Mesothelial cell of epicardium (in vitro differentiated cells): ENCODE measurements around the gene CITED2. TPM values are rescaled to one million over a fixed set of nuclear protein-coding genes. Genes with fewer than 3 reads are reported as not detected.

Experiments used
- DNase-seq, 2 experiments: peaks; one replicate each; pipeline ENCODE4 v3.0.0; 2021; ENCODE audit warnings: low spot score in 2 of 2; ENCODE audit not compliant: unreplicated experiment in 2 of 2
- H3K27ac Mint-ChIP-seq: 2 replicates; pipeline ENCODE4 v1.8.0; 2021; ENCODE audit warnings: mixed read lengths
- H3K27me3 Mint-ChIP-seq: 2 replicates; pipeline ENCODE4 v1.8.0; 2021; ENCODE audit warnings: low read depth, mixed read lengths
- H3K36me3 Mint-ChIP-seq: 2 replicates; pipeline ENCODE4 v1.8.0; 2021; ENCODE audit warnings: mixed read lengths
- H3K4me1 Mint-ChIP-seq: 2 replicates; pipeline ENCODE4 v1.8.0; 2021; ENCODE audit warnings: mixed read lengths
- H3K4me3 Mint-ChIP-seq: 2 replicates; pipeline ENCODE4 v1.8.0; 2021; ENCODE audit warnings: mild to moderate bottlenecking, moderate library complexity, mixed read lengths
- H3K9me3 Mint-ChIP-seq: 2 replicates; pipeline ENCODE4 v1.8.0; 2021; ENCODE audit warnings: mixed read lengths
- CTCF ChIP-seq: fragments of 200-600 bp; sonication (generic); IDR thresholded peaks from one replicate; pipeline ENCODE4 v1.5.0; 2021; ENCODE audit warnings: antibody characterized with exemption; ENCODE audit not compliant: unreplicated experiment
- total RNA-seq: library from RNA; stranded (reverse); gene quantifications from 3 replicates; pipeline ENCODE4 v1.2.1, GENCODE V29; 2021

CITED2 gene
- total RNA-seq, 1 donor from 2014 or later, result 85.0 TPM

- no peak for DNase-seq
- H3K36me3 Mint-ChIP-seq, result no peaks in the 10 kb centered on the region
- no peak for TF ChIP-seq CTCF
- no peaks in the 10 kb centered on the region for H3K4me1 Mint-ChIP-seq
- H3K9me3 Mint-ChIP-seq, result peaks cover 6% of the 10 kb centered on the region
- no peak overlapping the region for H3K4me3 Mint-ChIP-seq
- no peaks in the 10 kb centered on the region for H3K27me3 Mint-ChIP-seq
- no peak overlapping the region for H3K27ac Mint-ChIP-seq
Observed at GRCh38 chr6:139356924-139357323, 17.5 kb downstream of the CITED2 start.

- Mint-ChIP-seq H3K27ac (no peak overlapping the region), H3K27me3 (no peaks in the 10 kb centered on the region), H3K9me3 (peaks cover 6% of the 10 kb centered on the region), H3K36me3 (no peaks in the 10 kb centered on the region), H3K4me3 (no peak overlapping the region), H3K4me1 (no peaks in the 10 kb centered on the region)
- no peak for DNase-seq
- TF ChIP-seq CTCF, result no peak
Observed at GRCh38 chr6:139355777-139356445, 18.5 kb downstream of the CITED2 start.

GRCh38 chr6:139355172-139355571 lies 19.3 kb downstream of the CITED2 start:
- Mint-ChIP-seq H3K4me1 (no peaks in the 10 kb centered on the region), H3K36me3 (no peaks in the 10 kb centered on the region), H3K4me3 (no peak overlapping the region), H3K27me3 (no peaks in the 10 kb centered on the region), H3K9me3 (peaks cover 6% of the 10 kb centered on the region), H3K27ac (no peak overlapping the region)
- TF ChIP-seq CTCF, result no peak
- no peak for DNase-seq

- Mint-ChIP-seq H3K27me3 (no peaks in the 10 kb centered on the region), H3K9me3 (peaks cover 6% of the 10 kb centered on the region), H3K27ac (no peak overlapping the region), H3K4me1 (peaks cover 10% of the 10 kb centered on the region), H3K4me3 (no peak overlapping the region), H3K36me3 (no peaks in the 10 kb centered on the region)
- TF ChIP-seq CTCF, result no peak
- no peak for DNase-seq
Observed at GRCh38 chr6:139354189-139354588, 20.3 kb downstream of the CITED2 start.

GRCh38 chr6:139349464-139350020 lies 24.9 kb downstream of the CITED2 start:
- H3K27ac Mint-ChIP-seq, result peak overlapping the region; percentile 62
- TF ChIP-seq CTCF, result no peak
- H3K9me3 Mint-ChIP-seq, result peaks cover 11% of the 10 kb centered on the region
- no peaks in the 10 kb centered on the region for H3K27me3 Mint-ChIP-seq
- no peaks in the 10 kb centered on the region for H3K36me3 Mint-ChIP-seq
- H3K4me3 Mint-ChIP-seq, result peak overlapping the region; percentile 7
- H3K4me1 Mint-ChIP-seq, result peaks cover 23% of the 10 kb centered on the region
- no peak for DNase-seq

- H3K9me3 Mint-ChIP-seq, result peaks cover 17% of the 10 kb centered on the region
- no peak overlapping the region for H3K4me3 Mint-ChIP-seq
- no peak for DNase-seq
- H3K27me3 Mint-ChIP-seq, result no peaks in the 10 kb centered on the region
- H3K4me1 Mint-ChIP-seq, result peaks cover 28% of the 10 kb centered on the region
- no peak overlapping the region for H3K27ac Mint-ChIP-seq
- TF ChIP-seq CTCF, result no peak
- H3K36me3 Mint-ChIP-seq, result peaks cover 3% of the 10 kb centered on the region
Observed at GRCh38 chr6:139346392-139346791, 28.1 kb downstream of the CITED2 start.
